Measurements from ENCODE around the gene AK8.

DNA sequence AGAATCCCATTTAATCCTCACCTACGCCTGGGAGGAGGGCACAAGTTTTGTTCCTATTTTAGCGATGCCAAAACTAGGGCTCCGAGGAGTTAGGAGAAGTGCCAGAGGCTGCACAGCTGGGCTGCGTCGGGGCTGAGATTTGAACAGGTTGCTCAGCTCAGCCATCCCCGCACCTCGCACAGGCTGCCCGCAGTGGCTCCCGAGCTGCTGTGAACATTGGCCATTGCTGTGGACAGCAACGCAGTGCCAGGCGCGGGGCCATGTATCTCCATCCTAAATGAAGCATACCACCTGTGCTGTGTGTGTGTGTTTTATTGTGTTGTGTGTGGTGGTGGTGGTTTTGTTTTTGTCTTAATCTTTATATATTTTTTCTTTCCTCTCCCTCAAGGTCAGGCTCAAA lies 52.0 kb downstream of the AK8 start:
- TF ChIP-seq, protein P1, sequence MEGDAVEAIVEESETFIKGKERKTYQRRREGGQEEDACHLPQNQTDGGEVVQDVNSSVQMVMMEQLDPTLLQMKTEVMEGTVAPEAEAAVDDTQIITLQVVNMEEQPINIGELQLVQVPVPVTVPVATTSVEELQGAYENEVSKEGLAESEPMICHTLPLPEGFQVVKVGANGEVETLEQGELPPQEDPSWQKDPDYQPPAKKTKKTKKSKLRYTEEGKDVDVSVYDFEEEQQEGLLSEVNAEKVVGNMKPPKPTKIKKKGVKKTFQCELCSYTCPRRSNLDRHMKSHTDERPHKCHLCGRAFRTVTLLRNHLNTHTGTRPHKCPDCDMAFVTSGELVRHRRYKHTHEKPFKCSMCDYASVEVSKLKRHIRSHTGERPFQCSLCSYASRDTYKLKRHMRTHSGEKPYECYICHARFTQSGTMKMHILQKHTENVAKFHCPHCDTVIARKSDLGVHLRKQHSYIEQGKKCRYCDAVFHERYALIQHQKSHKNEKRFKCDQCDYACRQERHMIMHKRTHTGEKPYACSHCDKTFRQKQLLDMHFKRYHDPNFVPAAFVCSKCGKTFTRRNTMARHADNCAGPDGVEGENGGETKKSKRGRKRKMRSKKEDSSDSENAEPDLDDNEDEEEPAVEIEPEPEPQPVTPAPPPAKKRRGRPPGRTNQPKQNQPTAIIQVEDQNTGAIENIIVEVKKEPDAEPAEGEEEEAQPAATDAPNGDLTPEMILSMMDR (IDR thresholded peaks at IDR 0.05) = no peak
- no peak for TF ChIP-seq ZFX (IDR thresholded peaks at IDR 0.05; ENCODE audit: borderline replicate concordance)
